ENCODE measurements around the gene ABCC1. TPM values are rescaled to one million over a fixed set of nuclear protein-coding genes. Genes with fewer than 3 reads are reported as not detected.
"Not testable (repeated sequence)": the region's sequence is repeated elsewhere in the genome, so short reads cannot be mapped to it uniquely, and the experiment has no call there.

The ABCC1 gene
- total RNA-seq, 1 experiment from 2014 or later, result 61.9 TPM

DNA sequence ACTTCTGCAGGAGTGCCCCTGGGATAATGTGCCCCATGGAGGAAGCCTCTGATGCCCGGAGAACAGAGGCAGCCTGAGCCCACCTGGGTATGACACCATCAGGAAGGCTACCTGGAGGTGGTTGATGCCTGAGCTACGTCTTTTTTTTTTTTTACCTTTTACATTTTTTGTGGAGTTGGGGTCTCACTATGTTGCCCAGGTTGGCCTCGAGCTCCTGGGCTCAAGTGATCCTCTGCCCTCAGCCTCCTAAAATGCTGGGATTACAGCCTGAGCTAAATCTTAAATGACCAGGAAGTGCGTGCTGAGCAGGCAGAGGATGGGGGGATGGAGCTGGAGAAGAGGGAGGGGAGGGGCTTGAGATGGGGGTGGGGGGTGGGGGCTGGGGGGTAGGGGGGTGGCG, 241.1 kb downstream of the ABCC1 start:
- H3K27me3 Mint-ChIP-seq (ENCODE audit: low read depth), result no peaks in the 10 kb centered on the region; the same call in 1 of the 2 replicates
- H3K36me3 Mint-ChIP-seq, result no peaks in the 10 kb centered on the region
- ATAC-seq, result no peak
- no peak overlapping the region for H3K27ac Mint-ChIP-seq
- no peaks in the 10 kb centered on the region for H3K9me3 Mint-ChIP-seq
- peaks cover 10% of the 10 kb centered on the region for H3K4me1 Mint-ChIP-seq
- TF ChIP-seq, protein P1, sequence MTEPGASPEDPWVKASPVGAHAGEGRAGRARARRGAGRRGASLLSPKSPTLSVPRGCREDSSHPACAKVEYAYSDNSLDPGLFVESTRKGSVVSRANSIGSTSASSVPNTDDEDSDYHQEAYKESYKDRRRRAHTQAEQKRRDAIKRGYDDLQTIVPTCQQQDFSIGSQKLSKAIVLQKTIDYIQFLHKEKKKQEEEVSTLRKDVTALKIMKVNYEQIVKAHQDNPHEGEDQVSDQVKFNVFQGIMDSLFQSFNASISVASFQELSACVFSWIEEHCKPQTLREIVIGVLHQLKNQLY (CRISPR knock-in tag; IDR thresholded peaks at IDR 0.05), result no peak
- TF ChIP-seq ZNF219 (CRISPR knock-in tag; IDR thresholded peaks at IDR 0.05; ENCODE audit: borderline replicate concordance) (no peak), NR2C2 (CRISPR knock-in tag; IDR thresholded peaks at IDR 0.05) (no peak), ZNF121 (CRISPR knock-in tag; IDR thresholded peaks at IDR 0.05) (peak; percentile 62; the same call in 1 of the 2 replicates), GABPB1 (CRISPR knock-in tag; IDR thresholded peaks at IDR 0.05) (no peak), KAT7 (CRISPR knock-in tag; IDR thresholded peaks at IDR 0.05; ENCODE audit: borderline replicate concordance) (no peak)
- TF ChIP-seq, protein P2, sequence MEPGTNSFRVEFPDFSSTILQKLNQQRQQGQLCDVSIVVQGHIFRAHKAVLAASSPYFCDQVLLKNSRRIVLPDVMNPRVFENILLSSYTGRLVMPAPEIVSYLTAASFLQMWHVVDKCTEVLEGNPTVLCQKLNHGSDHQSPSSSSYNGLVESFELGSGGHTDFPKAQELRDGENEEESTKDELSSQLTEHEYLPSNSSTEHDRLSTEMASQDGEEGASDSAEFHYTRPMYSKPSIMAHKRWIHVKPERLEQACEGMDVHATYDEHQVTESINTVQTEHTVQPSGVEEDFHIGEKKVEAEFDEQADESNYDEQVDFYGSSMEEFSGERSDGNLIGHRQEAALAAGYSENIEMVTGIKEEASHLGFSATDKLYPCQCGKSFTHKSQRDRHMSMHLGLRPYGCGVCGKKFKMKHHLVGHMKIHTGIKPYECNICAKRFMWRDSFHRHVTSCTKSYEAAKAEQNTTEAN (CRISPR knock-in tag; IDR thresholded peaks at IDR 0.05), result no peak
- H3K4me3 Mint-ChIP-seq, result no peak overlapping the region
- CTCF ChIA-PET, result interaction anchor here (0.8 kb wide), 1 partner anchor 413 kb away, joined by 3 read pairs; no protein-coding TSS in a partner anchor
- no peak for DNase-seq (ENCODE audit: low spot score)
- POLR2A ChIA-PET, result no interaction called here

DNA sequence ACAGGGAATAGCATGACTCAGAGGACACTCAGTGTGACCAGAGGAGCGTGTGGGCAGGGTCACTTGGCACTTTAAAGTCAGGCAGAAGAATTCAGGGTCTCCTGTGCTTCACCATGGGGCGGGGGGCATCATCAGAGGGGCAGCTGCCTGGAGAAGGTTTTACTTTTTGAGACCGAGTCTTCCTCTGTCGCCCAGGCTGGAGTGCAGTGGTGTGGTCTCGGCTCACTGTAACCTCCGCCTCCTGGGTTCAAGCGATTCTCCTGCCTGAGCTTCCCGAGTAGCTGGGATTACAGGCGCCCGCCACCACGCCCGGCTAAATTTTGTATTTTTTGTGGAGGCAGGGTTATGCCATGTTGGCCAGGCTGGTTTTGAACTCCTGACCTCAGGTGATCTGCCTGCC, 241.6 kb downstream of the ABCC1 start:
- DNase-seq (ENCODE audit: low spot score); H3K36me3 Mint-ChIP-seq; H3K27ac Mint-ChIP-seq; ATAC-seq; H3K27me3 Mint-ChIP-seq (ENCODE audit: low read depth); POLR2A ChIA-PET; H3K4me3 Mint-ChIP-seq; H3K9me3 Mint-ChIP-seq; H3K4me1 Mint-ChIP-seq: not testable (repeated sequence)
- CTCF ChIA-PET, result interaction anchor here (0.8 kb wide), 1 partner anchor 413 kb away, joined by 3 read pairs; no protein-coding TSS in a partner anchor

DNA sequence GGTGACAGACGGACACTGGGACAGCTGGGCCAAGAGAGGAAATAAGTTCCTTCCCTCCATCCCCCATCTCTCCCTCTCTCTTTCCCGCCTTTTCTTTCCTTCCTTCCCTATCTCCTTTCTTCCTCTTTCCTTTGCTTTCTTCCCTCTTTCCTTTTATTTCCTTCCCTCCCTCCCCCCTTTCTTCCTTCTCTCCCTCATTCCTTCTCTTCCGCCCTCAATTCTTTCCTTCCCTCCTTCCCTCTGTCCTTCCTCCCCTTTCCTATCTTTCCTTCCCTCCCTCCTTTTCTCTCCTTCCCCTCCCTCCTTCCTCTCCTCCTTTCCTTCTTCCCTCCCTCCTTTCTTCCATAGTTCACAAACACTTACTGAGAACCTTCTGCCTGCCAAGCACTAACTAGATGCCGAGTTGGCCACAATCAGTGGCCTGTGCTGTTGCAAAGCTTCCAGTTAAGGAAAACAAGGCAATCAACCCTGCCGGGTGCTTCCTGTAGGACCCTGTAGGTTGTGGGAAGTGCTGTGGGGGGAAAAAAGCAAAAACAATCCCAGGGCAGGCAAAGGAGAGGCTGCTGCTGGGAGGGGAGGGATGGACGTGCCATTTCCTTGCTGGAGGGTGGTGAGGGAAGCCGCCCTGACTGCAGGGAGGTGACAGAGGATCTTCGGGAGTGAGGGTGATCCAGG, 242.2 kb downstream of the ABCC1 start:
- H3K4me3 Mint-ChIP-seq, result no peak overlapping the region
- CTCF ChIA-PET, result no interaction called here

More for the DNA sequence above, 242.2 kb downstream of the ABCC1 start:
- Mint-ChIP-seq H3K9me3 (no peaks in the 10 kb centered on the region), H3K4me1 (peaks cover 10% of the 10 kb centered on the region), H3K27ac (peak overlapping the region; percentile 64; the same call in 1 of the 2 replicates), H3K36me3 (no peaks in the 10 kb centered on the region), H3K27me3 (ENCODE audit: low read depth) (no peaks in the 10 kb centered on the region; the same call in 1 of the 2 replicates)
- TF ChIP-seq, protein P3, sequence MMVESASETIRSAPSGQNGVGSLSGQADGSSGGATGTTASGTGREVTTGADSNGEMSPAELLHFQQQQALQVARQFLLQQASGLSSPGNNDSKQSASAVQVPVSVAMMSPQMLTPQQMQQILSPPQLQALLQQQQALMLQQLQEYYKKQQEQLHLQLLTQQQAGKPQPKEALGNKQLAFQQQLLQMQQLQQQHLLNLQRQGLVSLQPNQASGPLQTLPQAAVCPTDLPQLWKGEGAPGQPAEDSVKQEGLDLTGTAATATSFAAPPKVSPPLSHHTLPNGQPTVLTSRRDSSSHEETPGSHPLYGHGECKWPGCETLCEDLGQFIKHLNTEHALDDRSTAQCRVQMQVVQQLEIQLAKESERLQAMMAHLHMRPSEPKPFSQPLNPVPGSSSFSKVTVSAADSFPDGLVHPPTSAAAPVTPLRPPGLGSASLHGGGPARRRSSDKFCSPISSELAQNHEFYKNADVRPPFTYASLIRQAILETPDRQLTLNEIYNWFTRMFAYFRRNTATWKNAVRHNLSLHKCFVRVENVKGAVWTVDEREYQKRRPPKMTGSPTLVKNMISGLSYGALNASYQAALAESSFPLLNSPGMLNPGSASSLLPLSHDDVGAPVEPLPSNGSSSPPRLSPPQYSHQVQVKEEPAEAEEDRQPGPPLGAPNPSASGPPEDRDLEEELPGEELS (CRISPR knock-in tag; IDR thresholded peaks at IDR 0.05), result no peak
- TF ChIP-seq GABPB1 (CRISPR knock-in tag; IDR thresholded peaks at IDR 0.05), result no peak
- TF ChIP-seq, protein P4, sequence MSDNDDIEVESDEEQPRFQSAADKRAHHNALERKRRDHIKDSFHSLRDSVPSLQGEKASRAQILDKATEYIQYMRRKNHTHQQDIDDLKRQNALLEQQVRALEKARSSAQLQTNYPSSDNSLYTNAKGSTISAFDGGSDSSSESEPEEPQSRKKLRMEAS (CRISPR knock-in tag; IDR thresholded peaks at IDR 0.05), result no peak
- TF ChIP-seq, protein P5, sequence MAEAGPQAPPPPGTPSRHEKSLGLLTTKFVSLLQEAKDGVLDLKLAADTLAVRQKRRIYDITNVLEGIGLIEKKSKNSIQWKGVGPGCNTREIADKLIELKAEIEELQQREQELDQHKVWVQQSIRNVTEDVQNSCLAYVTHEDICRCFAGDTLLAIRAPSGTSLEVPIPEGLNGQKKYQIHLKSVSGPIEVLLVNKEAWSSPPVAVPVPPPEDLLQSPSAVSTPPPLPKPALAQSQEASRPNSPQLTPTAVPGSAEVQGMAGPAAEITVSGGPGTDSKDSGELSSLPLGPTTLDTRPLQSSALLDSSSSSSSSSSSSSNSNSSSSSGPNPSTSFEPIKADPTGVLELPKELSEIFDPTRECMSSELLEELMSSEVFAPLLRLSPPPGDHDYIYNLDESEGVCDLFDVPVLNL (CRISPR knock-in tag; IDR thresholded peaks at IDR 0.05; ENCODE audit: borderline replicate concordance, low read depth), result no peak
- TF ChIP-seq, protein P2 (CRISPR knock-in tag; IDR thresholded peaks at IDR 0.05), result no peak
- TF ChIP-seq, protein P6, sequence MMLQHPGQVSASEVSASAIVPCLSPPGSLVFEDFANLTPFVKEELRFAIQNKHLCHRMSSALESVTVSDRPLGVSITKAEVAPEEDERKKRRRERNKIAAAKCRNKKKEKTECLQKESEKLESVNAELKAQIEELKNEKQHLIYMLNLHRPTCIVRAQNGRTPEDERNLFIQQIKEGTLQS (CRISPR knock-in tag; conservative IDR thresholded peaks at IDR 0.05), result no peak
- TF ChIP-seq, protein P7, sequence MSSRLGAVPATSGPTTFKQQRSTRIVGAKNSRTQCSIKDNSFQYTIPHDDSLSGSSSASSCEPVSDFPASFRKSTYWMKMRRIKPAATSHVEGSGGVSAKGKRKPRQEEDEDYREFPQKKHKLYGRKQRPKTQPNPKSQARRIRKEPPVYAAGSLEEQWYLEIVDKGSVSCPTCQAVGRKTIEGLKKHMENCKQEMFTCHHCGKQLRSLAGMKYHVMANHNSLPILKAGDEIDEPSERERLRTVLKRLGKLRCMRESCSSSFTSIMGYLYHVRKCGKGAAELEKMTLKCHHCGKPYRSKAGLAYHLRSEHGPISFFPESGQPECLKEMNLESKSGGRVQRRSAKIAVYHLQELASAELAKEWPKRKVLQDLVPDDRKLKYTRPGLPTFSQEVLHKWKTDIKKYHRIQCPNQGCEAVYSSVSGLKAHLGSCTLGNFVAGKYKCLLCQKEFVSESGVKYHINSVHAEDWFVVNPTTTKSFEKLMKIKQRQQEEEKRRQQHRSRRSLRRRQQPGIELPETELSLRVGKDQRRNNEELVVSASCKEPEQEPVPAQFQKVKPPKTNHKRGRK (CRISPR knock-in tag; IDR thresholded peaks at IDR 0.05; ENCODE audit: borderline replicate concordance), result 0 out of 2 replicates have a peak, but pooled peaks have one; percentile 39
- POLR2A ChIA-PET, result no interaction called here
- DNase-seq (ENCODE audit: low spot score), result no peak
- no peak for ATAC-seq

Data from WTC11 (cell line).